HCT116 (cell line): ENCODE results near the gene MARCHF2. TPM values are rescaled to one million over a fixed set of nuclear protein-coding genes. Genes with fewer than 3 reads are reported as not detected.

Source experiments
- ATAC-seq: fragments of 200-7000 bp; cut with Tn5 transposase; 2 replicates; pipeline ENCODE4 v1.9.1; 2020; ENCODE audit warnings: mild to moderate bottlenecking, moderate library complexity
- BruUV-seq: library from RNA; stranded (reverse); fragments of 400-500 nt; replicated peaks from 2 replicates; lab custom pipeline; 2021; lab: Mats Ljungman, UMichigan
- CTCF ChIA-PET: fragments of 300-600 bp; sonication (Branson Sonifier 250); formaldehyde crosslinking; loops from one replicate; lab custom pipeline; 2021; ENCODE audit warnings: antibody characterized with exemption; lab: Charles Lee
- POLR2A ChIA-PET: fragments of 300-600, 350-600 bp; sonication (Branson Sonifier 250); formaldehyde crosslinking; loops from one replicate; lab custom pipeline; 2021; ENCODE audit warnings: antibody characterized with exemption; lab: Charles Lee
- RAD21 ChIA-PET, 2 experiments: fragments of 300-600 bp; sonication (Branson Sonifier 250); formaldehyde crosslinking; loops; one replicate each; lab custom pipeline; 2023; ENCODE audit warnings: low total read pairs in 2 of 2; ENCODE audit not compliant: uncharacterized antibody in 2 of 2, unreplicated experiment in 2 of 2, low non-redundant PET in 1 of 2; lab: Charles Lee
- DNase-seq: peaks from one replicate; pipeline ENCODE4 v3.0.0-alpha.2; 2010; ENCODE audit warnings: low read depth, low spot score
- H2AFZ ChIP-seq: fragments of 200-600 bp; shearing (Covaris generic), sonication (generic); 2 replicates; pipeline ENCODE4 v1.6.1; 2017; ENCODE audit warnings: low read depth, mixed run types, mixed read lengths, antibody characterized with exemption, low read length; ENCODE audit not compliant: poor library complexity, severe bottlenecking
- H3K27ac ChIP-seq: 2 replicates; pipeline ENCODE4 v1.5.1; 2012; ENCODE audit warnings: low read depth, low read length
- H3K27me3 ChIP-seq: fragments of 200-600 bp; sonication (generic); 2 replicates; pipeline ENCODE4 v1.6.1; 2016; ENCODE audit warnings: mixed run types, low read length, mixed read lengths; ENCODE audit not compliant: insufficient read depth
- H3K36me3 ChIP-seq, 2 experiments: fragments of 200-500 bp in 1 of 2; fragments of 200-600 bp in 1 of 2; sonication (Bioruptor generic) in 1 of 2; sonication (generic) in 1 of 2; 2 replicates each; pipeline versions ENCODE4 v1.5.1 to v1.6.1; 2014 to 2016; ENCODE audit warnings: low read length in 2 of 2, inconsistent platforms in 1 of 2, mixed read lengths in 1 of 2, mixed run types in 1 of 2; ENCODE audit not compliant: insufficient read depth in 2 of 2, control insufficient read depth in 1 of 2
- H3K4me1 ChIP-seq, 2 experiments: fragments of 200-600 bp in 1 of 2; sonication (generic) in 1 of 2; 2 replicates each; pipeline versions ENCODE4 v1.5.1 to v1.6.1; 2012 to 2017; ENCODE audit warnings: low read length in 2 of 2, inconsistent platforms in 1 of 2, mild to moderate bottlenecking in 1 of 2, mixed read lengths in 1 of 2, mixed run types in 1 of 2, moderate library complexity in 1 of 2; ENCODE audit not compliant: insufficient read depth in 2 of 2, control insufficient read depth in 1 of 2
- H3K4me2 ChIP-seq: fragments of 200-600 bp; sonication (generic); 2 replicates; pipeline ENCODE4 v1.6.1; 2017; ENCODE audit warnings: mixed run types, low read length, mixed read lengths
- H3K4me3 ChIP-seq, 2 experiments: fragments of 200-600 bp in 1 of 2; sonication (generic) in 1 of 2; replicated peaks in 1 of 2; 2 replicates each; pipeline ENCODE4 v1.5.1; 2011 to 2016; ENCODE audit warnings: low read length in 2 of 2, control low read depth in 1 of 2, low read depth in 1 of 2, mild to moderate bottlenecking in 1 of 2, mixed read lengths in 1 of 2, mixed run types in 1 of 2
- H3K79me2 ChIP-seq: fragments of 200-600 bp; sonication (generic); 2 replicates; pipeline ENCODE4 v1.6.1; 2017; ENCODE audit warnings: mild to moderate bottlenecking, mixed run types, low read length, moderate library complexity, mixed read lengths; ENCODE audit not compliant: insufficient read depth
- H3K9ac ChIP-seq: fragments of 200-600 bp; sonication (generic); 2 replicates; pipeline ENCODE4 v1.6.1; 2016; ENCODE audit warnings: low read length, mixed read lengths
- H3K9me2 ChIP-seq: fragments of 200-600 bp; sonication (generic), shearing (Covaris generic); 2 replicates; pipeline ENCODE4 v1.6.1; 2017; ENCODE audit warnings: mixed run types, mild to moderate bottlenecking, moderate library complexity; ENCODE audit not compliant: insufficient read depth
- H3K9me3 ChIP-seq, 2 experiments: fragments of 200-500 bp in 1 of 2; fragments of 200-600 bp in 1 of 2; sonication (Bioruptor generic) in 1 of 2; sonication (generic) in 1 of 2; 2 replicates each; pipeline ENCODE4 v1.6.1; 2014 to 2017; ENCODE audit warnings: low read length in 2 of 2, mixed read lengths in 2 of 2, inconsistent platforms in 1 of 2, low read depth in 1 of 2, mild to moderate bottlenecking in 1 of 2, mixed run types in 1 of 2, moderate library complexity in 1 of 2; ENCODE audit not compliant: control insufficient read depth in 1 of 2, insufficient read depth in 1 of 2
- H4K20me1 ChIP-seq: fragments of 200-600 bp; sonication (generic), shearing (Covaris generic); 2 replicates; pipeline ENCODE4 v1.6.1; 2017; ENCODE audit warnings: mixed run types, mild to moderate bottlenecking, moderate library complexity; ENCODE audit not compliant: insufficient read depth
- CBX3 ChIP-seq: IDR thresholded peaks from 2 replicates; pipeline ENCODE4 v1.6.1; 2012; ENCODE audit warnings: low read depth
- ELF1 ChIP-seq: IDR thresholded peaks from 2 replicates; pipeline ENCODE4 v1.6.1; 2012; ENCODE audit warnings: low read depth, borderline replicate concordance
- EZH2phosphoT487 ChIP-seq: fragments of 200-600 bp; IDR thresholded peaks from 2 replicates; pipeline ENCODE4 v1.6.1; 2018; ENCODE audit warnings: antibody characterized with exemption, borderline replicate concordance
- FOSL1 ChIP-seq: IDR thresholded peaks from 2 replicates; pipeline ENCODE4 v1.6.1; 2012; ENCODE audit warnings: low read depth
- JUND ChIP-seq: IDR thresholded peaks from 2 replicates; pipeline ENCODE4 v1.6.1; 2012
- POLR2A ChIP-seq: IDR thresholded peaks from 2 replicates; pipeline ENCODE4 v1.7.0; 2011; ENCODE audit warnings: borderline replicate concordance; ENCODE audit not compliant: insufficient read depth, insufficient read length; ENCODE audit errors: extremely low read depth
- POLR2AphosphoS5 ChIP-seq: IDR thresholded peaks from 2 replicates; pipeline ENCODE4 v1.6.1; 2011; ENCODE audit warnings: mild to moderate bottlenecking, low read depth, low read length, moderate library complexity
- RAD21 ChIP-seq: IDR thresholded peaks from 2 replicates; pipeline ENCODE4 v1.6.1; 2012; ENCODE audit warnings: low read depth, mild to moderate bottlenecking
- SIN3A ChIP-seq: IDR thresholded peaks from 2 replicates; pipeline ENCODE4 v1.6.1; 2012; ENCODE audit warnings: low read depth
- SP1 ChIP-seq: IDR thresholded peaks from 2 replicates; pipeline ENCODE4 v1.6.1; 2012; ENCODE audit warnings: low read depth
- SRF ChIP-seq: IDR thresholded peaks from 2 replicates; pipeline ENCODE4 v1.6.1; 2012; ENCODE audit warnings: low read depth
- TCF7L2 ChIP-seq: IDR thresholded peaks from 2 replicates; pipeline ENCODE4 v1.7.0; 2011; ENCODE audit warnings: borderline replicate concordance, inconsistent platforms; ENCODE audit not compliant: insufficient read depth, insufficient read length; ENCODE audit errors: extremely low read depth
- YY1 ChIP-seq: IDR thresholded peaks from 2 replicates; pipeline ENCODE4 v1.6.1; 2011; ENCODE audit warnings: low read length, low read depth, moderate library complexity, mild to moderate bottlenecking; ENCODE audit not compliant: insufficient replicate concordance; ENCODE audit errors: extremely low read depth
- ZNF274 ChIP-seq: fragments of 200-500 bp; sonication (Bioruptor generic); IDR thresholded peaks from 2 replicates; pipeline ENCODE4 v1.6.1; 2014; ENCODE audit warnings: mild to moderate bottlenecking, low read depth, low read length, inconsistent platforms
- intact Hi-C: fragments of 100-400 bp; cut with micrococcal nuclease; formaldehyde crosslinking; loops from 2 replicates; pipeline ENCODE4 v1.10.0; 2022
- total RNA-seq: library from RNA; stranded (reverse); gene quantifications from one replicate; pipeline ENCODE4 v1.2.1, GENCODE V29; 2021; ENCODE audit not compliant: unreplicated experiment
- TF ChIP-seq, protein P1 (sequence below): IDR thresholded peaks from 2 replicates; pipeline ENCODE4 v1.6.1; 2012
- TF ChIP-seq, protein P2 (sequence below), 3 experiments: fragments of 200-600 bp in 1 of 3; sonication (generic) in 1 of 3; IDR thresholded peaks in 2 of 3; conservative IDR thresholded peaks in 1 of 3; 2 replicates each; pipeline ENCODE4 v1.5.1; 2012 to 2017; ENCODE audit warnings: low read depth in 2 of 3, low read length in 2 of 3, antibody characterized with exemption in 1 of 3, borderline replicate concordance in 1 of 3, control low read depth in 1 of 3, mild to moderate bottlenecking in 1 of 3, mixed read lengths in 1 of 3, mixed run types in 1 of 3, moderate library complexity in 1 of 3; ENCODE audit not compliant: insufficient read depth in 1 of 3
- TF ChIP-seq, protein P3 (sequence below): IDR thresholded peaks from 2 replicates; pipeline ENCODE4 v1.6.1; 2011; ENCODE audit warnings: mild to moderate bottlenecking, low read length, moderate library complexity; ENCODE audit not compliant: insufficient replicate concordance; ENCODE audit errors: extremely low read depth
- TF ChIP-seq, protein P4 (sequence below): IDR thresholded peaks from 2 replicates; pipeline ENCODE4 v1.6.1; 2012
- TF ChIP-seq, protein P5 (sequence below): IDR thresholded peaks from 2 replicates; pipeline ENCODE4 v1.6.1; 2012; ENCODE audit warnings: low read depth

MARCHF2 gene
- total RNA-seq, 1 experiment from 2014 or later = 22.5 TPM

DNA sequence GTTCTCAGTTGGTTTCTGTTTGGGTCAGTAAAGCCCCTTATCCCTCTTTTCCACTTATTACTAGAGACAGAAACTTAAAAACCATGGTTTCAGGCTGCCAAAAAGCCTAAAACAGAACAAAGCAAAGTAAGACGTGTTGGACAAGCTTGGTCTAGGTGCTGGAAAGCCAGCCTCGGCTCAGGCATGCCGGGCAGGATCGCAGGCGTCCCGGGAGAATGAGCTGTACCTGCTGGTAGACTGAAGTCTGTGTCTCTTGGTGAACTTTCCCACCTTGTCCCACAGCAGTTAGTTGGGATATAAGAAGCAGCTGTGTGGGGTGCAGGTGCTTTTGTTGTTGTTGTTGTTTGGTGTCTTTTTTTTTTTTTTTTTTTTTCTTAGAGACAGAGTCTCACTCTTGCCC, 68.5 kb downstream of the MARCHF2 start:
- Histone ChIP-seq H3K9me2 (no peaks in the 10 kb centered on the region), H2AFZ (no peak overlapping the region), H3K9me3 (no peaks in the 10 kb centered on the region), H3K4me1 (no peaks in the 10 kb centered on the region), H4K20me1 (no peaks in the 10 kb centered on the region; the same call in 1 of the 2 replicates), H3K36me3 (peaks cover 34 to 55% of the 10 kb centered on the region in 2 experiments), H3K27ac (no peak overlapping the region), H3K9ac (no peak overlapping the region), H3K79me2 (peaks cover 90% of the 10 kb centered on the region), H3K4me3 (no peak overlapping the region), H3K27me3 (no peaks in the 10 kb centered on the region), H3K4me2 (no peak overlapping the region)
- TF ChIP-seq RAD21 = no peak
- TF ChIP-seq ZNF274 = no peak
- TF ChIP-seq, protein P1, sequence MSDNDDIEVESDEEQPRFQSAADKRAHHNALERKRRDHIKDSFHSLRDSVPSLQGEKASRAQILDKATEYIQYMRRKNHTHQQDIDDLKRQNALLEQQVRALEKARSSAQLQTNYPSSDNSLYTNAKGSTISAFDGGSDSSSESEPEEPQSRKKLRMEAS = no peak
- no peak for TF ChIP-seq SP1
- TF ChIP-seq, protein P2, sequence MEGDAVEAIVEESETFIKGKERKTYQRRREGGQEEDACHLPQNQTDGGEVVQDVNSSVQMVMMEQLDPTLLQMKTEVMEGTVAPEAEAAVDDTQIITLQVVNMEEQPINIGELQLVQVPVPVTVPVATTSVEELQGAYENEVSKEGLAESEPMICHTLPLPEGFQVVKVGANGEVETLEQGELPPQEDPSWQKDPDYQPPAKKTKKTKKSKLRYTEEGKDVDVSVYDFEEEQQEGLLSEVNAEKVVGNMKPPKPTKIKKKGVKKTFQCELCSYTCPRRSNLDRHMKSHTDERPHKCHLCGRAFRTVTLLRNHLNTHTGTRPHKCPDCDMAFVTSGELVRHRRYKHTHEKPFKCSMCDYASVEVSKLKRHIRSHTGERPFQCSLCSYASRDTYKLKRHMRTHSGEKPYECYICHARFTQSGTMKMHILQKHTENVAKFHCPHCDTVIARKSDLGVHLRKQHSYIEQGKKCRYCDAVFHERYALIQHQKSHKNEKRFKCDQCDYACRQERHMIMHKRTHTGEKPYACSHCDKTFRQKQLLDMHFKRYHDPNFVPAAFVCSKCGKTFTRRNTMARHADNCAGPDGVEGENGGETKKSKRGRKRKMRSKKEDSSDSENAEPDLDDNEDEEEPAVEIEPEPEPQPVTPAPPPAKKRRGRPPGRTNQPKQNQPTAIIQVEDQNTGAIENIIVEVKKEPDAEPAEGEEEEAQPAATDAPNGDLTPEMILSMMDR (IDR thresholded peaks at IDR 0.05 in 2 of 3, conservative IDR thresholded peaks at IDR 0.05 in 1 of 3; ENCODE audit: borderline replicate concordance in 1 of 3, insufficient read depth in 1 of 3, low read depth in 2 of 3, low read length in 2 of 3) = no peak
- no peak for TF ChIP-seq FOSL1
- TF ChIP-seq ELF1 = no peak
- no peak for TF ChIP-seq SRF
- TF ChIP-seq, protein P3, sequence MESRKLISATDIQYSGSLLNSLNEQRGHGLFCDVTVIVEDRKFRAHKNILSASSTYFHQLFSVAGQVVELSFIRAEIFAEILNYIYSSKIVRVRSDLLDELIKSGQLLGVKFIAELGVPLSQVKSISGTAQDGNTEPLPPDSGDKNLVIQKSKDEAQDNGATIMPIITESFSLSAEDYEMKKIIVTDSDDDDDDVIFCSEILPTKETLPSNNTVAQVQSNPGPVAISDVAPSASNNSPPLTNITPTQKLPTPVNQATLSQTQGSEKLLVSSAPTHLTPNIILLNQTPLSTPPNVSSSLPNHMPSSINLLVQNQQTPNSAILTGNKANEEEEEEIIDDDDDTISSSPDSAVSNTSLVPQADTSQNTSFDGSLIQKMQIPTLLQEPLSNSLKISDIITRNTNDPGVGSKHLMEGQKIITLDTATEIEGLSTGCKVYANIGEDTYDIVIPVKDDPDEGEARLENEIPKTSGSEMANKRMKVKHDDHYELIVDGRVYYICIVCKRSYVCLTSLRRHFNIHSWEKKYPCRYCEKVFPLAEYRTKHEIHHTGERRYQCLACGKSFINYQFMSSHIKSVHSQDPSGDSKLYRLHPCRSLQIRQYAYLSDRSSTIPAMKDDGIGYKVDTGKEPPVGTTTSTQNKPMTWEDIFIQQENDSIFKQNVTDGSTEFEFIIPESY = no peak
- TF ChIP-seq JUND = no peak
- TF ChIP-seq POLR2A = no peak
- no peak for TF ChIP-seq CBX3
- TF ChIP-seq TCF7L2 = no peak
- TF ChIP-seq POLR2AphosphoS5 = no peak
- TF ChIP-seq, protein P4, sequence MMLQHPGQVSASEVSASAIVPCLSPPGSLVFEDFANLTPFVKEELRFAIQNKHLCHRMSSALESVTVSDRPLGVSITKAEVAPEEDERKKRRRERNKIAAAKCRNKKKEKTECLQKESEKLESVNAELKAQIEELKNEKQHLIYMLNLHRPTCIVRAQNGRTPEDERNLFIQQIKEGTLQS = no peak
- TF ChIP-seq YY1 = no peak
- no peak for TF ChIP-seq EZH2phosphoT487
- TF ChIP-seq SIN3A = no peak
- TF ChIP-seq, protein P5, sequence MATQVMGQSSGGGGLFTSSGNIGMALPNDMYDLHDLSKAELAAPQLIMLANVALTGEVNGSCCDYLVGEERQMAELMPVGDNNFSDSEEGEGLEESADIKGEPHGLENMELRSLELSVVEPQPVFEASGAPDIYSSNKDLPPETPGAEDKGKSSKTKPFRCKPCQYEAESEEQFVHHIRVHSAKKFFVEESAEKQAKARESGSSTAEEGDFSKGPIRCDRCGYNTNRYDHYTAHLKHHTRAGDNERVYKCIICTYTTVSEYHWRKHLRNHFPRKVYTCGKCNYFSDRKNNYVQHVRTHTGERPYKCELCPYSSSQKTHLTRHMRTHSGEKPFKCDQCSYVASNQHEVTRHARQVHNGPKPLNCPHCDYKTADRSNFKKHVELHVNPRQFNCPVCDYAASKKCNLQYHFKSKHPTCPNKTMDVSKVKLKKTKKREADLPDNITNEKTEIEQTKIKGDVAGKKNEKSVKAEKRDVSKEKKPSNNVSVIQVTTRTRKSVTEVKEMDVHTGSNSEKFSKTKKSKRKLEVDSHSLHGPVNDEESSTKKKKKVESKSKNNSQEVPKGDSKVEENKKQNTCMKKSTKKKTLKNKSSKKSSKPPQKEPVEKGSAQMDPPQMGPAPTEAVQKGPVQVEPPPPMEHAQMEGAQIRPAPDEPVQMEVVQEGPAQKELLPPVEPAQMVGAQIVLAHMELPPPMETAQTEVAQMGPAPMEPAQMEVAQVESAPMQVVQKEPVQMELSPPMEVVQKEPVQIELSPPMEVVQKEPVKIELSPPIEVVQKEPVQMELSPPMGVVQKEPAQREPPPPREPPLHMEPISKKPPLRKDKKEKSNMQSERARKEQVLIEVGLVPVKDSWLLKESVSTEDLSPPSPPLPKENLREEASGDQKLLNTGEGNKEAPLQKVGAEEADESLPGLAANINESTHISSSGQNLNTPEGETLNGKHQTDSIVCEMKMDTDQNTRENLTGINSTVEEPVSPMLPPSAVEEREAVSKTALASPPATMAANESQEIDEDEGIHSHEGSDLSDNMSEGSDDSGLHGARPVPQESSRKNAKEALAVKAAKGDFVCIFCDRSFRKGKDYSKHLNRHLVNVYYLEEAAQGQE = no peak
- no TSS peak for BruUV-seq
- POLR2A ChIA-PET = interaction anchor here (0.9 to 1.7 kb wide), 2 partner anchors 11 to 32 kb away, joined by 3 to 4 read pairs; partner anchors contain the start of gene ZNF414
- ATAC-seq (no peak), DNase-seq (no peak)
- intact Hi-C loops = no loop called here
- RAD21 ChIA-PET = no interaction called here
- CTCF ChIA-PET = no interaction called here
